Duodenal mucosa (tissue), 2 donors: ENCODE measurements around the gene CLDN5.

Experiments
- H3K27ac ChIP-seq: one replicate; pipeline ENCODE4 v1.7.0; 2013; ENCODE audit warnings: low read depth, low read length
- H3K27me3 ChIP-seq, 2 donors: one replicate each; pipeline ENCODE4 v1.7.0; 2013; ENCODE audit warnings: low read length in 2 of 2, control low read depth in 1 of 2; ENCODE audit not compliant: insufficient read depth in 2 of 2, control insufficient read depth in 1 of 2
- H3K36me3 ChIP-seq, 2 donors: one replicate each; pipeline ENCODE4 v1.7.0; 2013; ENCODE audit warnings: low read length in 2 of 2, control low read depth in 1 of 2; ENCODE audit not compliant: insufficient read depth in 2 of 2, control insufficient read depth in 1 of 2
- H3K4me1 ChIP-seq, 2 donors: one replicate each; pipeline ENCODE4 v1.7.0; 2013; ENCODE audit warnings: low read length in 2 of 2, control low read depth in 1 of 2; ENCODE audit not compliant: insufficient read depth in 2 of 2, control insufficient read depth in 1 of 2
- H3K4me3 ChIP-seq, 2 donors: one replicate each; pipeline ENCODE4 v1.7.0; 2013; ENCODE audit warnings: low read length in 2 of 2, low read depth in 1 of 2
- H3K9ac ChIP-seq, 2 donors: one replicate each; pipeline ENCODE4 v1.7.0; 2013; ENCODE audit warnings: low read length in 2 of 2, low read depth in 1 of 2
- H3K9me3 ChIP-seq, 2 donors: one replicate each; pipeline ENCODE4 v1.7.0; 2013; ENCODE audit warnings: low read length in 2 of 2, control low read depth in 1 of 2; ENCODE audit not compliant: control insufficient read depth in 1 of 2

The CLDN5 gene

DNA sequence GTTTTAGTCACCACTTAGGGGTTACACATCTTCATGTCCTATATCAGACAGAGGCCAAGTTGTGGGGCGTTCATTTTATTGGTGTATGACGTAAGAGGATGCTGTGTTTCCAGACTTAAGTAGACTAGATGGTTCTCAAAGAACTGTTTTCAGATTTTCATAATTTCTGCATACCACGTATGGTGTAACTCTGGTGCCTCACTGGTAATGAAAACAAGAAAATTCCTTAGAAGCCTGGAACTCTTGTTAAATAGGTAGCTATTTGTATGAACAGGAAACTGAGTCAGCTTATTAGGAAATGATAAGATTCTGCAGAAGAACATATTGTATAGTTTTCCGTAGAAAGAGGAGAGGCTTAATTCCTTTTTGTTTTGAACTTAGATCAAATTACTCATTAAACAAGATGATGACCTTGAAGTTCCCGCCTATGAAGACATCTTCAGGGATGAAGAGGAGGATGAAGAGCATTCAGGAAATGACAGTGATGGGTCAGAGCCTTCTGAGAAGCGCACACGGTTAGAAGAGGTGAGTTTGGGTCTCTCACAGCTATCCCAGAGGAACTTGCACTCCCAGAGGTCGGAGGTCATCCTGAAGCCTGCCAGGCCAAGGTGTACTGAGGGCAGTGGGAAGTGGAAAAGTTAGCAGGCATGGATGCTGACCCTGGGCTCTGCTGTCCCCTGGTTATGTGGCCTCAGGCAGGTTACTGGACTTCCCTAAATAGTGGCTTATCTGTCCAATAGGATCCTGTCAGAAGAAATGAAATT is 40.5 kb downstream of the CLDN5 start:
- Histone ChIP-seq H3K9ac (no peak overlapping the region), H3K9me3 (no peaks in the 10 kb centered on the region), H3K36me3 (peaks cover 0 to 7% of the 10 kb centered on the region in 2 donors), H3K4me3 (no peak overlapping the region), H3K27ac (no peak overlapping the region), H3K4me1 (peaks cover 0 to 6% of the 10 kb centered on the region in 2 donors), H3K27me3 (no peaks in the 10 kb centered on the region)

- no peak overlapping the region for H3K27ac ChIP-seq
- H3K36me3 ChIP-seq: peaks cover 0 to 3% of the 10 kb centered on the region in 2 donors
- no peak overlapping the region for H3K9ac ChIP-seq
- H3K4me1 ChIP-seq: peaks cover 6 to 13% of the 10 kb centered on the region in 2 donors
- no peak overlapping the region for H3K4me3 ChIP-seq
- H3K9me3 ChIP-seq: no peaks in the 10 kb centered on the region
- H3K27me3 ChIP-seq: no peaks in the 10 kb centered on the region
Measured at GRCh38 chr22:19482297-19482696, 41.9 kb downstream of the CLDN5 start.

GRCh38 chr22:19480789-19481188 is 43.4 kb downstream of the CLDN5 start:
- Histone ChIP-seq H3K4me3 (peak overlapping the region; percentile 76 to 90), H3K9ac (no peak overlapping the region), H3K27ac (no peak overlapping the region), H3K9me3 (no peaks in the 10 kb centered on the region), H3K27me3 (no peaks in the 10 kb centered on the region), H3K36me3 (peaks cover 0 to 8% of the 10 kb centered on the region in 2 donors), H3K4me1 (peaks cover 9 to 17% of the 10 kb centered on the region in 2 donors)

GRCh38 chr22:19480173-19480568 is 44.0 kb downstream of the CLDN5 start:
- H3K4me3 ChIP-seq: peak overlapping the region; percentile 76 to 90
- no peaks in the 10 kb centered on the region for H3K9me3 ChIP-seq
- H3K4me1 ChIP-seq: peaks cover 9 to 17% of the 10 kb centered on the region in 2 donors
- peak overlapping the region in 1 of 2 donors; percentile 31 for H3K9ac ChIP-seq
- peaks cover 0 to 11% of the 10 kb centered on the region in 2 donors for H3K36me3 ChIP-seq
- H3K27ac ChIP-seq: no peak overlapping the region
- H3K27me3 ChIP-seq: no peaks in the 10 kb centered on the region

DNA sequence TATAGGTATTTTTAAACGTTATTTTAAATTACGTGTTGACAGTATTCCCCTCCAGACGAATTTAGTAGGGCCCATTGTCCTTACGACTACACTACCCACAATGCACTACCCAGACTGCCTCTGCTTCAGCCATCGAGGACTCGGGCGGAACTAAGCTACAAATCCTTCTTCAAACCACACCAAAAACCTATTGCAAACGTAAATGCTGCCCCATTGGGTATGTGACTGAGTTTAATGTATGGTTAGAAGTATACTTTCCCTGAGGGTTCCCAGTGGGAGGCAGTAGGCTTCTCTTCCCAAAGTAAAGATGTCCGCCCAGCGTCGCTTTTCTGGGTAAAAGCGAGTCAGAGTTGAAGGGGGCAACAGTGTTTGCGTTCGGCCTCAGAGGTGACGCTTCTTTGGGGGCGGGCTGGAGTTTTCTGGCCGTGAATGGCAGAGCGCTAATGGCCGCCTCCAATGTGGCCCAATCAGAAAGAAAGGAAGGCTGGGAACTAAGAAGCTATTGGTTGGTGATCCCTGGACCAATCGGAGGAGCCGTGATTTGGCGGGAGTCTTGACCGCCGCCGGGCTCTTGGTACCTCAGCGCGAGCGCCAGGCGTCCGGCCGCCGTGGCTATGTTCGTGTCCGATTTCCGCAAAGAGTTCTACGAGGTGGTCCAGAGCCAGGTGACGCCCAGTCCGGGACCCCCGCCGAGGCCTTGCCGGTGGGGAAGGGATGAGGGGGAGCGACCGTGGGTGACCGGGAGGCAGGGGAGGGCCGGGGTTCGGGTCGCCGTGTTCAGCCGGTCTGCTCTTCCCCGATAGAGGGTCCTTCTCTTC is 44.6 kb downstream of the CLDN5 start, which contains the start of gene CDC45:
Gene CDC45 (plus strand): TSS at position 566 of the 818 bp plus-strand sequence. CDS start 49 bp downstream, at position 615.
- peak within 1 kb of the TSS; percentile 71 to 92 for H3K9ac ChIP-seq
- H3K27ac ChIP-seq: peak within 1 kb of the TSS; percentile 88
- H3K4me3 ChIP-seq: peak within 1 kb of the TSS; percentile 90 to 99
- H3K9me3 ChIP-seq: no peaks in the 10 kb centered on the region
- peaks cover 0 to 17% of the 10 kb centered on the region in 2 donors for H3K36me3 ChIP-seq
- H3K27me3 ChIP-seq: no peaks in the 10 kb centered on the region
- peaks cover 9 to 17% of the 10 kb centered on the region in 2 donors for H3K4me1 ChIP-seq

DNA sequence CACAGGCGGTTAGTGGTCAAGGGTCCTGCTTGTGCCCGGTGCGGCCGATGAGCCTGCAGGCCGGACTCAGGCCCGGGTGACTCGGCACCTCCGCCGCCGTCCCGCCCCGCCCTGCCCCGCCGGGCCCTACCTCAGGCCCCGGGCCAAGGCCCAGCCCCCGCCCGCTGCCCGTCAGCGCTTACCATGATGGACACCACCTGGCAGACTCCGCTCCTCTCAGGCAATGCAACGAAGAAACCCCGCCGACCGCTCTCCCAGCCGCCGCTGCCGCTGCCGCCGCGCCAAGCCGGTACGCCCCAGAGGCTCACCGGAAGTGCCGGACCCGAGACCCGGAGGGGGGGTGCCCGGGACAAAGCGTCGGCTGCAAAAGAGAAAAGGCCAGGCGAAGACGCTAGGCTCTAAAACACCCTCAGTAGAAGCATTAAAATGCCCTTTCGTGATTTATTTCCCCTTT is 45.3 kb downstream of the CLDN5 start, which contains the start of gene UFD1:
Gene UFD1 (minus strand): TSS at position 293 of the 454 bp plus-strand sequence. CDS start 108 bp downstream, at position 185.
- H3K9ac ChIP-seq: peak within 1 kb of the TSS; percentile 71 to 92

DNA sequence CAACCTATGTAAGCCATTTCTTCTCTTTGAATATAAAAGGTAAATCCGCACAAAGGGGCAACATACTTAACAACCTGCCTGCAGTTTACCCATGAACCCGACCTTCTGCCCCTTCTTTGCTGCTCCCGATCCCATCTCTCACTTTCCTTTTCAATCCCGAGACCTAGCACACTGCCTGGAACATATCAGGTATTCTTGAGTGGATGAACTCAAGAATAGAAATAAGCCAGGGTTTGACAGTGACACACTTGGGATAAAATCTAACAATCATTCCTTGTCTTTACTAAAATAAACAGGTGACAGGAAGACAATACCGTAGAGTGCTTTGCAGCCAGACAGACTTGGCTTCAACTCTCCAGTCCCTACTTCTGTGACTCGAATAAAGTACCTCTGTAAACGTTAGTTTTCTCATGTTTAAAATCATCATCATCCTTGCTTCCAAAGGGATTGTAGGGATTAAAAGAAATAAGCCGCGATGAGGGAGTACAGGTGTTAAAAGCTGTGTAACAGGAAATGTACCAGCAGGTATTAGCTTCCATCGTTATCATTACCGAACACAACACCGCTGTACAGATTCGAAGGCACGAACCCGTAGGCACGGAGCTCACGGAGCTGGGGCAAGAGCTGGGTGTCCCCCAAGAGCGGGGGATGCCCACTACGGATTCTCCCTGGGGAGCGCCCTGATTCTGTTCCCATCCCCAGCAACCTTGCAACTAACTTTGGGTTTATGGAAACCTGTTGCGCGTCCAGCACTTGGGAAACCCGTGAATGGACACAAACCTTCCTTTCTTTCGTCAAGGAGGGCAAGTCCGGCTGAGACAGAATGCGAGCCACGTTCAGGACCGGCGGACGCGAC is 45.9 kb downstream of the CLDN5 start:
- Histone ChIP-seq H3K4me1 (peaks cover 9 to 17% of the 10 kb centered on the region in 2 donors), H3K27ac (peak overlapping the region; percentile 88)

More for the DNA sequence above, 45.3 kb downstream of the CLDN5 start, which contains the start of gene UFD1:
- Histone ChIP-seq H3K4me3 (peak within 1 kb of the TSS; percentile 90 to 99), H3K4me1 (peaks cover 9 to 17% of the 10 kb centered on the region in 2 donors), H3K27me3 (no peaks in the 10 kb centered on the region), H3K27ac (peak within 1 kb of the TSS; percentile 88), H3K9me3 (no peaks in the 10 kb centered on the region), H3K36me3 (peaks cover 1 to 20% of the 10 kb centered on the region in 2 donors)

DNA sequence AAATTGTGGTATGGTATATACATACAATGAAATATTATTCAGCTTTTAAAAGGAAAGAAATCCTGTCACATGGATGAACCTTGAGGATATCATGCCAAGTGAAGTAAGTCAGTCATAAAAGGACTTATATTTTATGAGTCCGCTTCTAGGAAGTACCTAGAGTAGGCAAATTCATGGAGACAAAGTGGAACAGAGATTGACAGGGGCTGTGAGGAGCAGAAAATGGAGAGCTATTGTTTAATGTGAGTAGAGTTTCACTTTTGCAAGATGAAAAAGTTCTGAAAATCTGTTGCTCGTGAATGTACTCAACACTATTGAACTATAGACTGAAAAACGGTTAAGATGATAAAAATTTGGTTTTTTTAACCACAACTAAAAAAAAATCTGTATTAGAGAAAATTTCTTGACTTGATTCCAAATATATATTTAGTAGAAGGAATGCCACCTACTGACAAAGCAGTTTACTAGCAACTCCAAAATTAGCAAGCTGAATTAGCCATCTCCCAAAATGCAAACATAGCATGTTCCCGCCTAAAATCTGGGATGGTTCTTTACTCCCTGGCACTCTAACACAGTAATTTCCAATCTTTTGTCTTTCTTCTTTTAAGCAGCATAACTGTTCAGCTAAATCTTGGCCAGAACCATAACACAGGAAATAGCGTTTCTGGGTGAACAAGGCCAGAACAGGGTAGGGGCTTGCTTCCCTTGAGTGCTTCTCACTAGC is 46.7 kb downstream of the CLDN5 start:
- peaks cover 16 to 31% of the 10 kb centered on the region in 2 donors for H3K36me3 ChIP-seq
- H3K9ac ChIP-seq: peak overlapping the region; percentile 71 to 92
- H3K4me3 ChIP-seq: peak overlapping the region; percentile 90 to 99
- H3K9me3 ChIP-seq: no peaks in the 10 kb centered on the region
- no peak overlapping the region for H3K27ac ChIP-seq
- H3K27me3 ChIP-seq: no peaks in the 10 kb centered on the region
- H3K4me1 ChIP-seq: peaks cover 9 to 17% of the 10 kb centered on the region in 2 donors

More for the DNA sequence above, 45.9 kb downstream of the CLDN5 start:
- H3K9ac ChIP-seq: peak overlapping the region; percentile 71 to 92
- no peaks in the 10 kb centered on the region for H3K9me3 ChIP-seq
- H3K36me3 ChIP-seq: peaks cover 8 to 23% of the 10 kb centered on the region in 2 donors
- peak overlapping the region; percentile 90 to 99 for H3K4me3 ChIP-seq
- no peaks in the 10 kb centered on the region for H3K27me3 ChIP-seq

- Histone ChIP-seq H3K27me3 (no peaks in the 10 kb centered on the region), H3K36me3 (peaks cover 29 to 46% of the 10 kb centered on the region in 2 donors), H3K4me1 (peaks cover 9 to 17% of the 10 kb centered on the region in 2 donors), H3K9ac (no peak overlapping the region), H3K9me3 (no peaks in the 10 kb centered on the region), H3K27ac (no peak overlapping the region), H3K4me3 (no peak overlapping the region)
Measured at GRCh38 chr22:19476023-19476422, 48.2 kb downstream of the CLDN5 start.
